ENCODE measurements around the gene PSMB9.

DNA sequence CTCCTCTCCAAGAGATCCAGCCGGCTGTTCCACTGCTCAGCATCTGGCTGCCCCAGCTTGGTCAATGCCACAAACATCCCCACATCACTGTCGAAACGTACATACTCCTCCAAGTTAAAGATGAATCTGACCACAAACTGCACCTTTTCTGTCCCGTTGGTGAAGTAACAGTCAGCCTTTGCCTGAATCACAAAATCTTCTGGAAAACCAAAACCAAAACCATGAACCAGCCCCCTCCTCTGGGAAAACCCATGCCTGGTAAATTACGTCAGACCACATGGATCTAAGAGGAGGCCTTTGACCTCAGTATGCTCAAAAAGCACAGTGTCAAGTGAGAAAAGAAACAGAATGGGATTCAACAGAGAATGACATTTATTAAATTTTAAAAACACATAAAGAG is 38.9 kb upstream of the PSMB9 start:
- no peak for TF ChIP-seq CTCF (IDR thresholded peaks at IDR 0.05)
- no peak for TF ChIP-seq POLR2A (IDR thresholded peaks at IDR 0.05)
